ENCODE measurements around the gene CTTN. TPM values are rescaled to one million over a fixed set of nuclear protein-coding genes. Genes with fewer than 3 reads are reported as not detected.

The CTTN gene
- total RNA-seq, 4 donors from 2014 or later: 111 to 164 (median 146) TPM

GRCh38 chr11:70433966-70434812 lies 35.9 kb downstream of the CTTN start:
- 89% methylated on average over 32 of the region's 36 CpGs for WGBS

DNA sequence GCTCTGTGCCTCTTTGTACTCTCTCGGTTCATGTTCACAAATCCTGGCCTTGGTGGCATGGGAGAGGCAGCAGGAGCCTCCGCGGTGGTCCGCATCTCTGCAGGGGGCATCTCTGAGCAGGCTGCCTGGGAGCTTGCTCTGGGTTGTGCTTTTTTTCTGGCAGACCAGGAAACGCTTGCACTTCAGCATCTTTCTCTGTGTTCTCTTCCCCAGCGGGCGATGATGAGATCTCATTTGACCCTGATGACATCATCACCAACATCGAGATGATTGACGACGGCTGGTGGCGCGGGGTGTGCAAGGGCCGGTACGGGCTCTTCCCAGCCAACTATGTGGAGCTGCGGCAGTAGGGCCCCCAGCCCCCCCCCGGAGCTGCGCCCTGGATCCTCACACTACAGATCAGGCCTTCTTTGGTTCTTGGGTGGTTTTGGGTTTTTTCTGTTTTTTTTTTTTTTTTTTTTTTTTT lies 36.5 kb downstream of the CTTN start:
- intact Hi-C loops (cut with DNase I): no loop called here

More at GRCh38 chr11:70433966-70434812, 35.9 kb downstream of the CTTN start:
- intact Hi-C loops (cut with DNase I): no loop called here
- no peak for DNase-seq (ENCODE audit: extremely low spot score)
- no peaks in the 10 kb centered on the region for H3K9me3 ChIP-seq
- H3K27me3 ChIP-seq: no peaks in the 10 kb centered on the region
- H3K4me1 ChIP-seq: no peaks in the 10 kb centered on the region
- H3K4me3 ChIP-seq: no peak overlapping the region
- H3K36me3 ChIP-seq: peaks cover 79 to 98% (median 92%) of the 10 kb centered on the region in 4 donors
- H3K27ac ChIP-seq (replicated peaks in 1 of 4): no peak overlapping the region
- no peak for TF ChIP-seq POLR2AphosphoS5 (IDR thresholded peaks at IDR 0.05)
- no peak for TF ChIP-seq POLR2A (IDR thresholded peaks at IDR 0.05; ENCODE audit: low read depth)
- no peak for TF ChIP-seq EP300 (IDR thresholded peaks at IDR 0.05)
- no peak for TF ChIP-seq CTCF (IDR thresholded peaks at IDR 0.05)

GRCh38 chr11:70435361-70435760 lies 37.0 kb downstream of the CTTN start:
- H3K27me3 ChIP-seq: no peaks in the 10 kb centered on the region
- no peak for TF ChIP-seq EP300 (IDR thresholded peaks at IDR 0.05)
- TF ChIP-seq CTCF (IDR thresholded peaks at IDR 0.05): no peak
- TF ChIP-seq POLR2A (IDR thresholded peaks at IDR 0.05; ENCODE audit: low read depth): no peak
- no peak for TF ChIP-seq POLR2AphosphoS5 (IDR thresholded peaks at IDR 0.05)
- H3K4me1 ChIP-seq: no peaks in the 10 kb centered on the region
- H3K27ac ChIP-seq (replicated peaks in 1 of 4): no peak overlapping the region
- 93% methylated on average over 10 of the region's 13 CpGs for WGBS
- no peaks in the 10 kb centered on the region for H3K9me3 ChIP-seq
- H3K36me3 ChIP-seq: peaks cover 67 to 89% (median 80%) of the 10 kb centered on the region in 4 donors
- no peak overlapping the region for H3K4me3 ChIP-seq
- intact Hi-C loops (cut with DNase I): no loop called here
- DNase-seq (ENCODE audit: extremely low spot score): no peak

More for the DNA sequence above, 36.5 kb downstream of the CTTN start:
- H3K9me3 ChIP-seq: no peaks in the 10 kb centered on the region
- H3K27ac ChIP-seq (replicated peaks in 1 of 4): no peak overlapping the region
- WGBS: 78% methylated on average over 17 of the region's 17 CpGs
- TF ChIP-seq EP300 (IDR thresholded peaks at IDR 0.05) (no peak), POLR2A (IDR thresholded peaks at IDR 0.05; ENCODE audit: low read depth) (no peak), POLR2AphosphoS5 (IDR thresholded peaks at IDR 0.05) (no peak), CTCF (IDR thresholded peaks at IDR 0.05) (no peak)
- no peaks in the 10 kb centered on the region for H3K4me1 ChIP-seq
- no peak for DNase-seq (ENCODE audit: extremely low spot score)
- no peaks in the 10 kb centered on the region for H3K27me3 ChIP-seq
- H3K4me3 ChIP-seq: no peak overlapping the region
- H3K36me3 ChIP-seq: peaks cover 72 to 94% (median 85%) of the 10 kb centered on the region in 4 donors

- H3K4me1 ChIP-seq: no peaks in the 10 kb centered on the region
- DNase-seq (ENCODE audit: extremely low spot score): no peak
- no peak overlapping the region for H3K4me3 ChIP-seq
- no peaks in the 10 kb centered on the region for H3K9me3 ChIP-seq
- no peak for TF ChIP-seq EP300 (IDR thresholded peaks at IDR 0.05)
- no peak for TF ChIP-seq POLR2AphosphoS5 (IDR thresholded peaks at IDR 0.05)
- H3K27me3 ChIP-seq: no peaks in the 10 kb centered on the region
- 95% methylated on average over 15 of the region's 24 CpGs for WGBS
- peaks cover 64 to 84% (median 74%) of the 10 kb centered on the region in 4 donors for H3K36me3 ChIP-seq
- H3K27ac ChIP-seq (replicated peaks in 1 of 4): no peak overlapping the region
- intact Hi-C loops (cut with DNase I): no loop called here
Measured at GRCh38 chr11:70435765-70436500, 37.6 kb downstream of the CTTN start.

DNA sequence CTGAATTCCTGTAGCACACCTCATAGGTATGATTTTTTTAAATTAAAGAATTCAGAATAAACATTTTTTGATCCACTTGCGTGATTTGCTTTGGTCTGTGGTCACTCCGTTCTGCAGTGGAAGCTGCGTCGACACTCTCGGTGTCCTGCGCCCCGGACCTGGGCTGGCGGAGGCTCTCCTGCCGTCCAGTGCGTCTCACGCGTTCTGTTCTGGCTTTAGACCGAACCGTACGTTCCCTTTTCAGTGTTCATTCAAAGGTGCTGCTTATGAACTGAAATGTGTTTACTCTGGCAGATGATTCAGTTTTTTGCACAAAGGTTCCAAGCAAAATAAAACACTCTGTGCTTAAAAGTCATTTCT lies 38.2 kb downstream of the CTTN start:
- no peak for TF ChIP-seq CTCF (IDR thresholded peaks at IDR 0.05)
- TF ChIP-seq EP300 (IDR thresholded peaks at IDR 0.05): no peak
- no peak for TF ChIP-seq POLR2AphosphoS5 (IDR thresholded peaks at IDR 0.05)
- no peak for TF ChIP-seq POLR2A (IDR thresholded peaks at IDR 0.05; ENCODE audit: low read depth)
- Histone ChIP-seq H3K4me3 (no peak overlapping the region), H3K27me3 (no peaks in the 10 kb centered on the region), H3K27ac (replicated peaks in 1 of 4) (no peak overlapping the region), H3K9me3 (no peaks in the 10 kb centered on the region), H3K4me1 (no peaks in the 10 kb centered on the region), H3K36me3 (peaks cover 58 to 78% (median 69%) of the 10 kb centered on the region in 4 donors)
- no peak for DNase-seq (ENCODE audit: extremely low spot score)
- intact Hi-C loops (cut with DNase I): no loop called here
- 88% methylated on average over 15 of the region's 15 CpGs for WGBS
